Hepatocyte (in vitro differentiated cells): ENCODE measurements around the gene RPL28. TPM values are rescaled to one million over a fixed set of nuclear protein-coding genes. Genes with fewer than 3 reads are reported as not detected.
"Not testable (repeated sequence)": the region's sequence is repeated elsewhere in the genome, so short reads cannot be mapped to it uniquely, and the experiment has no call there.

Experiments
- DNase-seq: peaks from one replicate; pipeline ENCODE4 v3.0.0-alpha.2; 2016; ENCODE audit warnings: low spot score
- H2AFZ ChIP-seq: fragments of 200-600 bp; sonication (generic); 2 replicates; pipeline ENCODE4 v1.6.0; 2016; ENCODE audit warnings: antibody characterized with exemption, mild to moderate bottlenecking
- H3K27ac ChIP-seq: fragments of 200-600 bp; sonication (generic); 2 replicates; pipeline ENCODE4 v1.5.1; 2016; ENCODE audit warnings: mild to moderate bottlenecking
- H3K27me3 ChIP-seq: fragments of 200-600 bp; sonication (generic); 2 replicates; pipeline ENCODE4 v1.6.1; 2016
- H3K36me3 ChIP-seq: fragments of 200-600 bp; sonication (generic); replicated peaks from 2 replicates; pipeline ENCODE4 v1.5.1; 2016; ENCODE audit warnings: low read depth; ENCODE audit not compliant: insufficient read depth
- H3K4me1 ChIP-seq: fragments of 200-600 bp; sonication (generic); 2 replicates; pipeline ENCODE4 v1.5.1; 2016; ENCODE audit warnings: mild to moderate bottlenecking, moderate library complexity; ENCODE audit not compliant: insufficient read depth
- H3K4me2 ChIP-seq: fragments of 200-600 bp; sonication (generic); 2 replicates; pipeline ENCODE4 v1.6.0; 2016
- H3K4me3 ChIP-seq: fragments of 200-600 bp; sonication (generic); 2 replicates; pipeline ENCODE4 v1.5.1; 2016; ENCODE audit warnings: mild to moderate bottlenecking
- H3K79me2 ChIP-seq: fragments of 200-600 bp; sonication (generic); 2 replicates; pipeline ENCODE4 v1.6.0; 2017; ENCODE audit warnings: mild to moderate bottlenecking
- H3K9me2 ChIP-seq: fragments of 200-600 bp; sonication (generic); replicated peaks from 2 replicates; pipeline ENCODE4 v1.6.0; 2017; ENCODE audit warnings: mild to moderate bottlenecking; ENCODE audit not compliant: insufficient read depth
- H3K9me3 ChIP-seq: fragments of 200-600 bp; sonication (generic); 2 replicates; pipeline ENCODE4 v1.5.1; 2016; ENCODE audit warnings: low read depth, mild to moderate bottlenecking
- H4K20me1 ChIP-seq: fragments of 200-600 bp; sonication (generic); 2 replicates; pipeline ENCODE4 v1.6.0; 2016; ENCODE audit warnings: mild to moderate bottlenecking; ENCODE audit not compliant: insufficient read depth, poor library complexity, severe bottlenecking
- EZH2 ChIP-seq: fragments of 200-600 bp; sonication (generic); IDR thresholded peaks from 2 replicates; pipeline ENCODE4 v1.6.1; 2016; ENCODE audit warnings: antibody characterized with exemption, mild to moderate bottlenecking, borderline replicate concordance
- EZH2phosphoT487 ChIP-seq: fragments of 200-600 bp; sonication (generic); IDR thresholded peaks from one replicate; pipeline ENCODE4 v1.6.1; 2018; ENCODE audit warnings: antibody characterized with exemption, mild to moderate bottlenecking, low read depth, moderate library complexity; ENCODE audit not compliant: unreplicated experiment, severe bottlenecking
- WGBS: methylation state at CpG from one replicate; pipeline ENCODE4 v1.1.6; 2016; ENCODE audit warnings: low lambda C conversion rate; ENCODE audit errors: missing lambda C conversion rate; 5-methylcytosine and 5-hydroxymethylcytosine counted together
- polyA plus RNA-seq: library from polyadenylated mRNA; unstranded; fragments of >200 nt; fragmentation: Nextera tagmentation; extraction: Ambion mirVana; gene quantifications from 2 replicates; pipeline ENCODE4 v1.2.1, GENCODE V29; 2016
- total RNA-seq: library from RNA; depleted of rRNA; stranded (reverse); fragments of >200 nt; gene quantifications from 2 replicates; pipeline ENCODE4 v1.2.3, GENCODE V29; 2014
- TF ChIP-seq, protein P1 (sequence below): fragments of 200-600 bp; sonication (generic); IDR thresholded peaks from 2 replicates; pipeline ENCODE4 v1.5.1; 2016; ENCODE audit warnings: antibody characterized with exemption, mild to moderate bottlenecking; ENCODE audit not compliant: poor library complexity

The RPL28 gene
- total and polyA plus RNA-seq, 2 experiments from 2014 or later = 437 to 604 TPM

DNA sequence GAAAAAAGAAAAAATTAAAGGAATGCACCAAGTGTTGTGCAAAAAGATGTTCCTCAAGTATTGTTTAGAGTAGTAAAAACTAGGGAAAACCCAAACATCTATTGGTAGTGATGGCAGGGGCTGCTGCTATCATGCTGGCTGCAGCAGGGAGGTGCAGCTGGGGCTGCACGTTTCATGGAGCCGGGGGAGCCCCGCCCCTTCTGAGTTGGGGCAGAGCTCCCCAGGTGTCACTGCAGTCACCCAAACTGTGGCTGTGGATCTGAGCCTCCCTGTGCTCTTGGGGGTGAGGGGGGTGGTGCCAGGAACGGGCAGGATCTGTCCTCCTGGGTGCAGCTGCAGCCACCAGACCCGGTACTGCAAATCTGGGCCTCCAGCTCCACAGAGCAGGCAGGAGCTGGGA lies 33.4 kb downstream of the RPL28 start:
- TF ChIP-seq EZH2 (no peak), EZH2phosphoT487 (no peak)
- TF ChIP-seq, protein P1, sequence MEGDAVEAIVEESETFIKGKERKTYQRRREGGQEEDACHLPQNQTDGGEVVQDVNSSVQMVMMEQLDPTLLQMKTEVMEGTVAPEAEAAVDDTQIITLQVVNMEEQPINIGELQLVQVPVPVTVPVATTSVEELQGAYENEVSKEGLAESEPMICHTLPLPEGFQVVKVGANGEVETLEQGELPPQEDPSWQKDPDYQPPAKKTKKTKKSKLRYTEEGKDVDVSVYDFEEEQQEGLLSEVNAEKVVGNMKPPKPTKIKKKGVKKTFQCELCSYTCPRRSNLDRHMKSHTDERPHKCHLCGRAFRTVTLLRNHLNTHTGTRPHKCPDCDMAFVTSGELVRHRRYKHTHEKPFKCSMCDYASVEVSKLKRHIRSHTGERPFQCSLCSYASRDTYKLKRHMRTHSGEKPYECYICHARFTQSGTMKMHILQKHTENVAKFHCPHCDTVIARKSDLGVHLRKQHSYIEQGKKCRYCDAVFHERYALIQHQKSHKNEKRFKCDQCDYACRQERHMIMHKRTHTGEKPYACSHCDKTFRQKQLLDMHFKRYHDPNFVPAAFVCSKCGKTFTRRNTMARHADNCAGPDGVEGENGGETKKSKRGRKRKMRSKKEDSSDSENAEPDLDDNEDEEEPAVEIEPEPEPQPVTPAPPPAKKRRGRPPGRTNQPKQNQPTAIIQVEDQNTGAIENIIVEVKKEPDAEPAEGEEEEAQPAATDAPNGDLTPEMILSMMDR = no peak
- Histone ChIP-seq H3K79me2 (no peaks in the 10 kb centered on the region), H3K9me2 (no peaks in the 10 kb centered on the region), H3K4me1 (no peaks in the 10 kb centered on the region), H3K27me3 (no peaks in the 10 kb centered on the region), H3K36me3 (no peaks in the 10 kb centered on the region), H2AFZ (no peak overlapping the region), H3K27ac (no peak overlapping the region), H3K4me2 (no peak overlapping the region), H3K9me3 (no peaks in the 10 kb centered on the region), H4K20me1 (no peaks in the 10 kb centered on the region), H3K4me3 (no peak overlapping the region)
- DNase-seq = no peak
- WGBS = 77% methylated on average over 5 of the region's 5 CpGs

DNA sequence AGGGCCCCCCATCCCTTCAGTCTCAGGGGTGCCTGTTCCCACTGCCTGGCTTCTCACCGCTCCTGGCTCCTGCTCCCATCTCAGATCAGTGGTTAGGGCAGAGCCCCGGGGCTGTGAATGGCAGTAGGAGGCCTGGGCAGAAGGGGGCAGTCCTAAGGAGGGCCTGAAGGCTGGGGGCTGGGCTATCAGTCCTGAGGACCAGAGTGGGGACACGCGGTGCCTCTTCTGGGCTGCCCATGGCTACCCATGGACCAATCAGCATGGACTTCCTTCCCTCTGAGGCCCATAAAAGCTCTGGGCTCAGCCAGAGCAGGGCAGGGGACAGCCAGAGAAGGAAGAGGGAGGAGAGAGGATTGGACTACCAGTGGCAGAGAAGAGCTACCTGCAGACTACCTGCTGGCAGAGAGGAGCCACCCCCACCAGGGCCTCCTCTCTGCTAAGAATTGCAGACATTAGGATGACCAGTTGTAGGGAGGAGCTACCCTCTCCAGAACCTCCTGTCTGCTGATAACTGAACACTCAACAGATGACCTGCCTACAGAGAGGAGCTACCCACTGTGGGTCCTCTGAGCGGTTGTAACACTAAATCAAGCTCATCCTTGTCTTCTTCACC lies 34.0 kb downstream of the RPL28 start:
- Histone ChIP-seq H4K20me1 (no peaks in the 10 kb centered on the region), H3K4me2 (no peak overlapping the region), H3K4me3 (no peak overlapping the region), H3K36me3 (no peaks in the 10 kb centered on the region), H3K27me3 (no peaks in the 10 kb centered on the region), H3K27ac (no peak overlapping the region), H3K79me2 (no peaks in the 10 kb centered on the region), H3K9me2 (no peaks in the 10 kb centered on the region), H3K4me1 (no peaks in the 10 kb centered on the region), H3K9me3 (no peaks in the 10 kb centered on the region), H2AFZ (no peak overlapping the region)
- 63% methylated on average over 5 of the region's 5 CpGs for WGBS
- no peak for DNase-seq
- TF ChIP-seq EZH2 (no peak), EZH2phosphoT487 (no peak)
- TF ChIP-seq, protein P1 = no peak

- not testable (repeated sequence) for H3K9me2 ChIP-seq, H4K20me1 ChIP-seq, H2AFZ ChIP-seq, H3K9me3 ChIP-seq, H3K79me2 ChIP-seq, H3K4me3 ChIP-seq, H3K4me1 ChIP-seq, H3K27ac ChIP-seq, H3K27me3 ChIP-seq, DNase-seq, H3K4me2 ChIP-seq, H3K36me3 ChIP-seq
- WGBS = 73% methylated on average over 4 of the region's 4 CpGs
These were observed 35.5 kb downstream of the RPL28 start for GRCh38 chr19:55421281-55421680.

GRCh38 chr19:55423225-55424005 lies 37.7 kb downstream of the RPL28 start:
- H3K27ac ChIP-seq = no peak overlapping the region
- H3K9me2 ChIP-seq = no peaks in the 10 kb centered on the region
- H4K20me1 ChIP-seq = no peaks in the 10 kb centered on the region
- WGBS = 64% methylated on average over 13 of the region's 13 CpGs
- H3K36me3 ChIP-seq = no peaks in the 10 kb centered on the region
- H3K4me2 ChIP-seq = no peak overlapping the region
- TF ChIP-seq EZH2phosphoT487 (no peak), EZH2 (no peak)
- TF ChIP-seq, protein P1 = no peak
- no peaks in the 10 kb centered on the region for H3K79me2 ChIP-seq
- no peaks in the 10 kb centered on the region for H3K4me1 ChIP-seq
- H3K27me3 ChIP-seq = no peaks in the 10 kb centered on the region
- DNase-seq = no peak
- H3K4me3 ChIP-seq = no peak overlapping the region
- no peak overlapping the region for H2AFZ ChIP-seq
- H3K9me3 ChIP-seq = no peaks in the 10 kb centered on the region
